ENCODE measurements around the gene ANAPC2. TPM values are rescaled to one million over a fixed set of nuclear protein-coding genes. Genes with fewer than 3 reads are reported as not detected.

Gene ANAPC2
- total RNA-seq, 1 donor from 2014 or later = 71.7 TPM

- peaks cover 57% of the 10 kb centered on the region for H3K27me3 Mint-ChIP-seq (ENCODE audit: low read depth)
- H3K4me1 Mint-ChIP-seq = no peaks in the 10 kb centered on the region
- H3K4me3 Mint-ChIP-seq = no peak overlapping the region
- TF ChIP-seq CTCF (conservative IDR thresholded peaks at IDR 0.05) = no peak
- DNase-seq (ENCODE audit: low read depth, low spot score) = no peak
- no peaks in the 10 kb centered on the region for H3K9me3 Mint-ChIP-seq
- peaks cover 2% of the 10 kb centered on the region for H3K36me3 Mint-ChIP-seq (ENCODE audit: low read depth)
- no peak overlapping the region for H3K27ac Mint-ChIP-seq (ENCODE audit: unreplicated experiment)
Observed at GRCh38 chr9:137175345-137175961, 12.9 kb downstream of the ANAPC2 start.

- H3K27ac Mint-ChIP-seq (ENCODE audit: unreplicated experiment) = no peak overlapping the region
- H3K4me3 Mint-ChIP-seq = no peak overlapping the region
- H3K27me3 Mint-ChIP-seq (ENCODE audit: low read depth) = peaks cover 63% of the 10 kb centered on the region
- no peak for TF ChIP-seq CTCF (conservative IDR thresholded peaks at IDR 0.05)
- no peaks in the 10 kb centered on the region for H3K4me1 Mint-ChIP-seq
- no peaks in the 10 kb centered on the region for H3K9me3 Mint-ChIP-seq
- H3K36me3 Mint-ChIP-seq (ENCODE audit: low read depth) = peaks cover 2% of the 10 kb centered on the region
- DNase-seq (ENCODE audit: low read depth, low spot score) = no peak
Observed at GRCh38 chr9:137174722-137175293, 13.6 kb downstream of the ANAPC2 start.

- Mint-ChIP-seq H3K4me3 (no peak overlapping the region), H3K36me3 (ENCODE audit: low read depth) (peaks cover 2% of the 10 kb centered on the region), H3K27ac (ENCODE audit: unreplicated experiment) (no peak overlapping the region), H3K4me1 (no peaks in the 10 kb centered on the region), H3K27me3 (ENCODE audit: low read depth) (peaks cover 66% of the 10 kb centered on the region), H3K9me3 (no peaks in the 10 kb centered on the region)
- TF ChIP-seq CTCF (conservative IDR thresholded peaks at IDR 0.05) = no peak
- DNase-seq (ENCODE audit: low read depth, low spot score) = no peak
Observed at GRCh38 chr9:137173796-137174664, 14.3 kb downstream of the ANAPC2 start.

- H3K4me3 Mint-ChIP-seq = no peak overlapping the region
- peaks cover 74% of the 10 kb centered on the region for H3K27me3 Mint-ChIP-seq (ENCODE audit: low read depth)
Observed at GRCh38 chr9:137172901-137173795, 15.2 kb downstream of the ANAPC2 start.

More at GRCh38 chr9:137172901-137173795, 15.2 kb downstream of the ANAPC2 start:
- no peaks in the 10 kb centered on the region for H3K4me1 Mint-ChIP-seq
- no peaks in the 10 kb centered on the region for H3K9me3 Mint-ChIP-seq
- DNase-seq (ENCODE audit: low read depth, low spot score) = no peak
- no peak overlapping the region for H3K27ac Mint-ChIP-seq (ENCODE audit: unreplicated experiment)
- H3K36me3 Mint-ChIP-seq (ENCODE audit: low read depth) = peaks cover 2% of the 10 kb centered on the region
- no peak for TF ChIP-seq CTCF (conservative IDR thresholded peaks at IDR 0.05)

All from neural crest cell (in vitro differentiated cells).